Caki2 (cell line): ENCODE data around the gene FBXL16. TPM values are rescaled to one million over a fixed set of nuclear protein-coding genes. Genes with fewer than 3 reads are reported as not detected.
A peak's percentile ranks its signal among the peaks of the same experiment; 100 is the strongest.

Experiments
- DNase-seq: peaks from one replicate; pipeline ENCODE4 v3.0.0-alpha.2; 2015; ENCODE audit warnings: low read depth
- in situ Hi-C: cut with HindIII; loops from 2 replicates; pipeline ENCODE4 v1.10.0; 2016; ENCODE audit warnings: low sequenced_read_pairs, low pct_unique_long_range_greater_than_20kb, mixed read lengths
- total RNA-seq: library from RNA; depleted of rRNA; stranded (reverse); fragments of >200 nt; shearing (Covaris generic); gene quantifications from 2 replicates; pipeline ENCODE4 v1.2.3, GENCODE V29; 2014; ENCODE audit warnings: low replicate concordance

Gene FBXL16
- total RNA-seq, 1 experiment from 2014 or later: 25.7 TPM

- peak; percentile 98 for DNase-seq
- in situ Hi-C loops: no loop called here
Measured at GRCh38 chr16:684071-684794, 21.4 kb downstream of the FBXL16 start, which contains the start of gene JMJD8. Gene JMJD8, minus strand, starts transcription at chr16:684334. Its CDS starts 15 bp downstream, at chr16:684319.

- peak; percentile 63 for DNase-seq
- in situ Hi-C loops: no loop called here
Measured at GRCh38 chr16:683396-684070, 22.1 kb downstream of the FBXL16 start.

- DNase-seq: no peak
- in situ Hi-C loops: no loop called here
Measured at GRCh38 chr16:682493-683395, 22.9 kb downstream of the FBXL16 start.

GRCh38 chr16:681746-682427, 23.7 kb downstream of the FBXL16 start:
- in situ Hi-C loops: no loop called here
- DNase-seq: peak; percentile 50

GRCh38 chr16:680967-681745, 24.4 kb downstream of the FBXL16 start:
- in situ Hi-C loops: no loop called here

GRCh38 chr16:680625-680945, 25.0 kb downstream of the FBXL16 start:
- no peak for DNase-seq
- in situ Hi-C loops: no loop called here

More at GRCh38 chr16:680967-681745, 24.4 kb downstream of the FBXL16 start:
- peak; percentile 48 for DNase-seq

GRCh38 chr16:679814-680624, 25.6 kb downstream of the FBXL16 start, which contains the start of gene STUB1:
Gene STUB1, plus strand, starts transcription at chr16:680410. Its CDS starts 116 bp downstream, at chr16:680526.
- in situ Hi-C loops: no loop called here
- DNase-seq: peak; percentile 92

- in situ Hi-C loops: no loop called here
- DNase-seq: peak; percentile 93
Measured at GRCh38 chr16:678858-679813, 26.5 kb downstream of the FBXL16 start.

GRCh38 chr16:678209-678857, 27.3 kb downstream of the FBXL16 start:
- no peak for DNase-seq
- in situ Hi-C loops: no loop called here

- in situ Hi-C loops: no loop called here
- DNase-seq: no peak
Measured at GRCh38 chr16:677316-678190, 28.0 kb downstream of the FBXL16 start.

GRCh38 chr16:676913-677312, 28.7 kb downstream of the FBXL16 start:
- in situ Hi-C loops: no loop called here
- no peak for DNase-seq

GRCh38 chr16:676565-676902, 29.1 kb downstream of the FBXL16 start:
- no peak for DNase-seq
- in situ Hi-C loops: no loop called here

GRCh38 chr16:675884-676564, 29.6 kb downstream of the FBXL16 start:
- no peak for DNase-seq
- in situ Hi-C loops: no loop called here
